Esophagus muscularis mucosa (tissue), 4 donors: ENCODE measurements around the gene MSMB.

Experiments
- EP300 ChIP-seq: sonication (generic); formaldehyde crosslinking; IDR thresholded peaks from one replicate; pipeline ENCODE4 v1.6.1; 2017; ENCODE audit warnings: antibody characterized with exemption
- POLR2A ChIP-seq: fragments of 450-650 bp; IDR thresholded peaks from one replicate; pipeline ENCODE4 v1.6.1; 2017; ENCODE audit warnings: antibody characterized with exemption, moderate library complexity, mild to moderate bottlenecking, low read depth
- TF ChIP-seq, protein P1 (sequence below), 3 experiments: fragments of 200-600 bp in 2 of 3; fragments of 450-650 bp in 1 of 3; sonication (generic) in 2 of 3; IDR thresholded peaks; one replicate each; pipeline ENCODE4 v1.5.1; 2017 to 2019; ENCODE audit warnings: antibody characterized with exemption in 3 of 3, mild to moderate bottlenecking in 2 of 3, moderate library complexity in 1 of 3

DNA sequence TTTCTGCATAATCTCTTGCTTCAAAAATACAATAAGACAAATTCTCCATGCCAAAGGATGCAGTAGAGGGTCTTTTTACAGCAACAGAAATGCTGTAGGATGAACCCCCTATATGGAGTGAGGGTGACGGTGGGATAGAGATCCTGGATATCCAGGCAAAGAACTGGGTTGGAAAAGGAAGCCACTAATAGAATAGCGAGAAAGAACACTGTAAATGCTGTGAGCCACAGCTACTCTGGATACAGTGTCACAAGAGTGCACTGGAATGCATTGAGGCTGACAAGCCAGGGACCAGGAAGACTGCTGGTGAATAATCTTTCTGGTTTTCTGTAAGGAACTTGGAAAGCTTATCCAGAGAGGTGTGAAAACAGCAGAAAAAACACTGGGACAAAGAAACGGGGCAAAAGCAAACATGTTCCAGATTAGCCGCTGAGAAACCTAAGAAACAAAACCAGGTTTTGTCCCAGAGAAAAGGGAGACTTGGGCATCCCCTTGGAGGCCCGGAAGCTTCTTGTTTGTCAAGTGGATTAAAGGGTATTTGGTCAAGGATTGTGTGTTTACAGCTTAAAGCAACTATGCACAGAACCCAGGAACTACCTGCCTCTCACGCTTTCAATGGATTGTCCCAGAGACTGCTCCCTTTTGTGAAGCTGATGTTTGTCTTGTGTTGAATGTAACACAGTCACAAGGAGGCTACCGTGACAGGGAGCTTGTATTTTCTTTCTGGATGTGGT, 6.2 kb upstream of the MSMB start:
- no peak for TF ChIP-seq POLR2A
- TF ChIP-seq, protein P1, sequence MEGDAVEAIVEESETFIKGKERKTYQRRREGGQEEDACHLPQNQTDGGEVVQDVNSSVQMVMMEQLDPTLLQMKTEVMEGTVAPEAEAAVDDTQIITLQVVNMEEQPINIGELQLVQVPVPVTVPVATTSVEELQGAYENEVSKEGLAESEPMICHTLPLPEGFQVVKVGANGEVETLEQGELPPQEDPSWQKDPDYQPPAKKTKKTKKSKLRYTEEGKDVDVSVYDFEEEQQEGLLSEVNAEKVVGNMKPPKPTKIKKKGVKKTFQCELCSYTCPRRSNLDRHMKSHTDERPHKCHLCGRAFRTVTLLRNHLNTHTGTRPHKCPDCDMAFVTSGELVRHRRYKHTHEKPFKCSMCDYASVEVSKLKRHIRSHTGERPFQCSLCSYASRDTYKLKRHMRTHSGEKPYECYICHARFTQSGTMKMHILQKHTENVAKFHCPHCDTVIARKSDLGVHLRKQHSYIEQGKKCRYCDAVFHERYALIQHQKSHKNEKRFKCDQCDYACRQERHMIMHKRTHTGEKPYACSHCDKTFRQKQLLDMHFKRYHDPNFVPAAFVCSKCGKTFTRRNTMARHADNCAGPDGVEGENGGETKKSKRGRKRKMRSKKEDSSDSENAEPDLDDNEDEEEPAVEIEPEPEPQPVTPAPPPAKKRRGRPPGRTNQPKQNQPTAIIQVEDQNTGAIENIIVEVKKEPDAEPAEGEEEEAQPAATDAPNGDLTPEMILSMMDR (IDR thresholded peaks at IDR 0.05): no peak
- no peak for TF ChIP-seq EP300
